H1 (cell line): ENCODE measurements around the gene RNF130. TPM values are rescaled to one million over a fixed set of nuclear protein-coding genes. Genes with fewer than 3 reads are reported as not detected.

Experiments
- CTCF ChIA-PET: fragments of 300-600 bp; sonication (Branson Sonifier 250); formaldehyde crosslinking; loops from one replicate; lab custom pipeline; 2021; ENCODE audit not compliant: partially characterized antibody; lab: Charles Lee
- POLR2A ChIA-PET: fragments of 300-600 bp; sonication (Branson Sonifier 250); formaldehyde crosslinking; loops from one replicate; lab custom pipeline; 2021; ENCODE audit warnings: inconsistent platforms; ENCODE audit not compliant: partially characterized antibody; lab: Charles Lee
- DNase-seq, 2 experiments: peaks; one replicate each; pipeline versions ENCODE4 v3.0.0 to v3.0.0-alpha.2; 2010 to 2022; ENCODE audit warnings: low spot score in 2 of 2, low read depth in 1 of 2, mixed read lengths in 1 of 2
- FAIRE-seq: peaks from 2 replicates; lab custom pipeline; 2011; peaks lifted over from hg19 to GRCh38; lab: Jason Lieb, UNC
- H2AFZ ChIP-seq: 2 replicates; pipeline ENCODE4 v1.8.1; 2012; ENCODE audit warnings: low read length, inconsistent platforms
- H2AK5ac ChIP-seq: 2 replicates; pipeline ENCODE4 v1.6.1; 2013; ENCODE audit warnings: low read depth, low read length
- H2BK120ac ChIP-seq: replicated peaks from 2 replicates; pipeline ENCODE3; 2013; ENCODE audit warnings: low read depth, low read length, inconsistent platforms
- H2BK12ac ChIP-seq: 2 replicates; pipeline ENCODE4 v1.6.1; 2013; ENCODE audit warnings: low read depth, low read length
- H2BK15ac ChIP-seq: 2 replicates; pipeline ENCODE4 v1.6.1; 2013; ENCODE audit warnings: low read length
- H2BK20ac ChIP-seq: 2 replicates; pipeline ENCODE4 v1.6.1; 2013; ENCODE audit warnings: low read length
- H2BK5ac ChIP-seq: 2 replicates; pipeline ENCODE4 v1.6.1; 2013; ENCODE audit warnings: low read depth, low read length
- H3K14ac ChIP-seq: 2 replicates; pipeline ENCODE4 v1.6.1; 2013; ENCODE audit warnings: inconsistent platforms; ENCODE audit not compliant: insufficient read length
- H3K18ac ChIP-seq: 2 replicates; pipeline ENCODE4 v1.6.1; 2013; ENCODE audit warnings: low read length; ENCODE audit errors: extremely low read depth
- H3K23ac ChIP-seq: 2 replicates; pipeline ENCODE4 v1.6.1; 2013; ENCODE audit warnings: inconsistent platforms; ENCODE audit not compliant: insufficient read length
- H3K23me2 ChIP-seq: 2 replicates; pipeline ENCODE4 v1.6.1; 2013; ENCODE audit warnings: low read depth, low read length
- H3K27ac ChIP-seq: 2 replicates; pipeline ENCODE4 v1.6.1; 2011; ENCODE audit warnings: low read depth, low read length, inconsistent platforms
- H3K27me3 ChIP-seq, 4 experiments: replicated peaks in 1 of 4; 1 replicate in 1 of 4; 2 replicates in 3 of 4; pipeline versions ENCODE4 v1.6.1 to v1.8.1; 2011 to 2013; ENCODE audit warnings: low read length in 3 of 4, mild to moderate bottlenecking in 3 of 4, inconsistent platforms in 2 of 4, mixed read lengths in 2 of 4, moderate library complexity in 1 of 4; ENCODE audit not compliant: control insufficient read depth in 3 of 4, insufficient read depth in 3 of 4; ENCODE audit errors: extremely low read depth in 1 of 4
- H3K36me3 ChIP-seq, 4 experiments: 2 replicates each; pipeline versions ENCODE4 v1.6.1 to v1.8.1; 2011 to 2013; ENCODE audit warnings: mild to moderate bottlenecking in 4 of 4, low read length in 3 of 4, moderate library complexity in 2 of 4, control low read depth in 1 of 4, inconsistent platforms in 1 of 4; ENCODE audit not compliant: insufficient read depth in 4 of 4, control insufficient read depth in 2 of 4
- H3K4ac ChIP-seq: replicated peaks from 2 replicates; pipeline ENCODE3; 2013; ENCODE audit warnings: low read length, low read depth, mixed read lengths, inconsistent platforms; ENCODE audit not compliant: insufficient read length
- H3K4me1 ChIP-seq, 4 experiments: replicated peaks in 1 of 4; 1 replicate in 1 of 4; 2 replicates in 3 of 4; pipeline versions ENCODE4 v1.6.1 to v1.8.1; 2011 to 2013; ENCODE audit warnings: low read length in 3 of 4, inconsistent platforms in 2 of 4, mixed read lengths in 1 of 4; ENCODE audit not compliant: insufficient read depth in 4 of 4, control insufficient read depth in 3 of 4
- H3K4me2 ChIP-seq, 2 experiments: 2 replicates each; pipeline versions ENCODE4 v1.6.1 to v1.8.1; 2011 to 2013; ENCODE audit warnings: low read depth in 2 of 2, low read length in 2 of 2, control low read depth in 1 of 2, inconsistent platforms in 1 of 2, mild to moderate bottlenecking in 1 of 2; ENCODE audit not compliant: insufficient read depth in 1 of 2
- H3K4me3 ChIP-seq, 4 experiments: fragments of 200-600, 300-600 bp in 1 of 4; sonication (generic), shearing (Covaris generic), sonication (Bioruptor Twin) in 1 of 4; 2 replicates each; pipeline versions ENCODE4 v1.5.1 to v1.8.1; 2011 to 2016; ENCODE audit warnings: low read length in 4 of 4, low read depth in 3 of 4, control low read depth in 2 of 4, inconsistent platforms in 2 of 4, mild to moderate bottlenecking in 2 of 4, mixed read lengths in 1 of 4, moderate library complexity in 1 of 4; ENCODE audit not compliant: insufficient read depth in 2 of 4; ENCODE audit errors: extremely low read depth in 1 of 4
- H3K56ac ChIP-seq: replicated peaks from 2 replicates; pipeline ENCODE3; 2013; ENCODE audit warnings: low read depth, mild to moderate bottlenecking, mixed read lengths, low read length, inconsistent platforms; ENCODE audit not compliant: insufficient read length
- H3K79me1 ChIP-seq: 2 replicates; pipeline ENCODE4 v1.6.1; 2013; ENCODE audit warnings: low read depth, low read length, control low read depth
- H3K79me2 ChIP-seq, 2 experiments: 2 replicates each; pipeline versions ENCODE4 v1.6.1 to v1.8.1; 2012 to 2013; ENCODE audit warnings: low read length in 2 of 2, mild to moderate bottlenecking in 2 of 2, inconsistent platforms in 1 of 2; ENCODE audit not compliant: insufficient read depth in 2 of 2, control insufficient read depth in 1 of 2
- H3K9ac ChIP-seq, 4 experiments: replicated peaks in 1 of 4; 1 replicate in 1 of 4; 2 replicates in 3 of 4; pipeline versions ENCODE4 v1.6.1 to v1.8.1; 2011 to 2013; ENCODE audit warnings: low read depth in 3 of 4, low read length in 3 of 4, control low read depth in 2 of 4, mild to moderate bottlenecking in 2 of 4, moderate library complexity in 2 of 4, inconsistent platforms in 1 of 4; ENCODE audit errors: extremely low read depth in 1 of 4
- H3K9me3 ChIP-seq, 2 experiments: 2 replicates each; pipeline versions ENCODE4 v1.6.1 to v1.8.1; 2012 to 2013; ENCODE audit warnings: mild to moderate bottlenecking in 2 of 2, moderate library complexity in 2 of 2, control low read depth in 1 of 2, inconsistent platforms in 1 of 2, low read depth in 1 of 2, low read length in 1 of 2, mixed read lengths in 1 of 2; ENCODE audit not compliant: insufficient read depth in 2 of 2
- H4K20me1 ChIP-seq, 2 experiments: replicated peaks in 1 of 2; 2 replicates each; pipeline versions ENCODE3 to v1.8.1; 2011 to 2013; ENCODE audit warnings: inconsistent platforms in 2 of 2, low read length in 2 of 2, mild to moderate bottlenecking in 1 of 2; ENCODE audit not compliant: insufficient read depth in 2 of 2, control insufficient read depth in 1 of 2
- H4K5ac ChIP-seq: 2 replicates; pipeline ENCODE4 v1.6.1; 2013; ENCODE audit warnings: low read length, low read depth, mixed read lengths, inconsistent platforms; ENCODE audit not compliant: insufficient read length
- H4K8ac ChIP-seq: 2 replicates; pipeline ENCODE4 v1.8.0; 2013; ENCODE audit warnings: mild to moderate bottlenecking, moderate library complexity, low read length, inconsistent platforms; ENCODE audit not compliant: insufficient read depth; ENCODE audit errors: extremely low read depth
- H4K91ac ChIP-seq: replicated peaks from 2 replicates; pipeline ENCODE3; 2013; ENCODE audit warnings: low read length, mixed read lengths, inconsistent platforms; ENCODE audit not compliant: insufficient read length
- BCL11A ChIP-seq, 2 experiments: IDR thresholded peaks; one replicate each; pipeline ENCODE4 v1.6.1; 2011; ENCODE audit warnings: low read depth in 2 of 2, low read length in 2 of 2, mild to moderate bottlenecking in 2 of 2
- EGR1 ChIP-seq: IDR thresholded peaks from 2 replicates; pipeline ENCODE4 v1.6.1; 2011; ENCODE audit warnings: low read depth, low read length, borderline replicate concordance
- EP300 ChIP-seq, 2 experiments: IDR thresholded peaks; 1 replicate in 1 of 2; 2 replicates in 1 of 2; pipeline ENCODE4 v1.6.1; 2011 to 2012; ENCODE audit warnings: low read depth in 2 of 2, low read length in 2 of 2, mild to moderate bottlenecking in 2 of 2, borderline replicate concordance in 1 of 2, inconsistent platforms in 1 of 2, moderate library complexity in 1 of 2
- EZH2 ChIP-seq: fragments of 200-600 bp; sonication (generic); IDR thresholded peaks from 2 replicates; pipeline ENCODE4 v1.7.1; 2012; ENCODE audit warnings: low read depth, mild to moderate bottlenecking, moderate library complexity, low read length, inconsistent platforms; ENCODE audit not compliant: severe bottlenecking
- PHF8 ChIP-seq: fragments of 200-600 bp; sonication (generic); conservative IDR thresholded peaks from 2 replicates; pipeline ENCODE4 v1.7.1; 2012; ENCODE audit warnings: low read depth, mild to moderate bottlenecking, inconsistent platforms, low read length, moderate library complexity
- POU5F1 ChIP-seq: IDR thresholded peaks from 2 replicates; pipeline ENCODE4 v1.6.1; 2011; ENCODE audit warnings: low read depth, mild to moderate bottlenecking, low read length, moderate library complexity
- SP1 ChIP-seq: IDR thresholded peaks from 2 replicates; pipeline ENCODE4 v1.6.1; 2011; ENCODE audit warnings: low read depth, low read length
- SP2 ChIP-seq: IDR thresholded peaks from 2 replicates; pipeline ENCODE4 v1.6.1; 2012; ENCODE audit warnings: mild to moderate bottlenecking, low read length, inconsistent platforms
- TEAD4 ChIP-seq: IDR thresholded peaks from 2 replicates; pipeline ENCODE4 v1.6.1; 2012; ENCODE audit warnings: low read depth, low read length, inconsistent platforms, mixed read lengths
- WGBS, 2 experiments: shearing (Covaris generic) in 1 of 2; methylation state at CpG; one replicate each; pipeline versions ENCODE4 v1.1.6 to v1.1.7; 2013 to 2015; ENCODE audit warnings: low lambda C conversion rate in 2 of 2, mixed read lengths in 2 of 2, inconsistent platforms in 1 of 2, low coverage in 1 of 2, missing lambda C conversion rate in 1 of 2; ENCODE audit not compliant: insufficient replicate concordance in 2 of 2, insufficient coverage in 1 of 2, insufficient read length in 1 of 2; ENCODE audit errors: extremely low coverage in 1 of 2, missing lambda C conversion rate in 1 of 2; 5-methylcytosine and 5-hydroxymethylcytosine counted together
- polyA plus RNA-seq, 7 experiments: library from polyadenylated mRNA; depleted of rRNA in 3 of 7; stranded (reverse) in 5 of 7; unstranded in 2 of 7; fragments of >200 nt in 5 of 7; fragments of 200-250 nt in 2 of 7; gene quantifications; 1 replicate in 5 of 7; 2 replicates in 1 of 7; 4 replicates in 1 of 7; pipeline versions ENCODE4 v1.2.1 to v1.2.3, GENCODE V29; 2011 to 2013; ENCODE audit warnings: missing spikeins in 2 of 7, mixed read lengths in 2 of 7
- total RNA-seq: library from RNA; stranded (reverse); fragmentation: NEBNext Ultra II Directional; extraction: Animal tissue kit (Norgen Biotek cat#: 25700); gene quantifications from 2 replicates; pipeline ENCODE4 v1.2.1, GENCODE V29; 2021

Gene RNF130
- total and polyA plus RNA-seq, 2 of the 8 experiments (the other 6 are each of a cell fraction or from before 2014, with no cell fraction given), result 65.1 to 70.0 TPM

DNA sequence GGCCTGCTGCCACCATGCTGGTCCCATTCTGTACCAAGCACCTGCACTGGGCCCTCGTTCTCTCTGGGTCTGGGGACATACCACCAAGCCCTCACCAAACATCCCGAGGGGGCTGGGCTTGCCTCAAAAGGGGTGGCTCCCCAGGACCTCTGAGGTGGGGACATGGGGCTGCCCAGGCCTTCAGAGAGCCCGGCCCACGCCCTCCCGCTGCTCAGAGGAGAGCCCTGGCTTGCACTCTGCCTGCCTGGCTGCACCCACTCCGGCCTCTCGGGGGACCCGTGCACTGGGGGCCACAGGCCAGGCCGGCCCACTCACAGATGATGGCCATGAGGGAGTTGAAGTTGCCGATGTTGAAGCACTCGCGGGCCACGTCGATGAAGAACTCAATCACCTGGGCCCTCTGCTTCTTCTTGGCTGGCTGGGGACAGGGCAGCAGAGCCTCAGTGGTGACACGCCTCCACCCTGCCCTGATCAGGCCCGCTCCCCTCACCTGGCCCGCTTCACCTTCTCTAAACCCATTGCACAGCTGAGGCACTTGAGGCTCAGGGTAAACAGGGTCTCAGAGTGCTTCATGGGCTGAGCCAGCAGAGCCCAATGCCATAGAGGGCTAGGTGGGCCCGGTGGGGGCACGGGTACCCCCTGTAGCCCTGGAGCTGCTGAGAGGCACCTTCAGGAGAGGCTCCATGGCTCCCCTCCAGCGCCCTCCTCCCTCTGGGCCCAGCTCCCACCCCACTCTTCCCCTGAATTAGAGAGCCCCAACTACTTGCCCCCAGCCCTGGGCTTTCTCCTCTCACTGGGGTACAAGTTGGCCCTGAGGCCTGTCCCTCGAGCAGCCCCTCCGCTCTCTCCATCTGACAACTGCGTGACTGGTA, 47.7 kb upstream of the RNF130 start:
- no peaks in the 10 kb centered on the region for H4K20me1 ChIP-seq
- H3K23ac ChIP-seq, result no peak overlapping the region
- no peak for DNase-seq
- ChIA-PET POLR2A (no interaction called here), CTCF (interaction anchor here (0.9 kb wide), 1 partner anchor 51 kb away, joined by 3 read pairs; no protein-coding TSS in a partner anchor)
- H2BK5ac ChIP-seq, result no peak overlapping the region
- no peaks in the 10 kb centered on the region for H3K27me3 ChIP-seq
- H2AFZ ChIP-seq, result no peak overlapping the region
- 94% methylated on average over 17 of the region's 23 CpGs; no CpG with 5 or more reads in 1 of the 2 experiments for WGBS, 2 experiments
- no peaks in the 10 kb centered on the region for H3K79me1 ChIP-seq
- no peaks in the 10 kb centered on the region; a peak in 1 of 7 replicates for H3K4me1 ChIP-seq
- H3K79me2 ChIP-seq, result no peaks in the 10 kb centered on the region
- no peak overlapping the region for H2BK15ac ChIP-seq
- H3K56ac ChIP-seq, result no peak overlapping the region
- no peak overlapping the region for H4K91ac ChIP-seq
- no peak overlapping the region for H4K5ac ChIP-seq
- no peak overlapping the region for H3K4ac ChIP-seq
- H3K36me3 ChIP-seq, result no peaks in the 10 kb centered on the region
- TF ChIP-seq SP2, result no peak
- TF ChIP-seq BCL11A (IDR thresholded peaks at IDR 0.05; ENCODE audit: low read depth in 2 of 2, low read length in 2 of 2), result no peak
- TF ChIP-seq SP1, result no peak
- no peak for TF ChIP-seq PHF8
- TF ChIP-seq TEAD4, result no peak
- TF ChIP-seq EP300 (IDR thresholded peaks at IDR 0.05; ENCODE audit: borderline replicate concordance in 1 of 2, low read depth in 2 of 2, low read length in 2 of 2), result no peak
- TF ChIP-seq POU5F1, result no peak
- TF ChIP-seq EGR1, result no peak
- TF ChIP-seq EZH2, result no peak
- TF ChIP-seq, all 59 proteins: peak for 0
- H4K8ac ChIP-seq, result no peak overlapping the region
- H2AK5ac ChIP-seq, result no peak overlapping the region
- H3K4me3 ChIP-seq, result no peak overlapping the region
- H3K9ac ChIP-seq, result no peak overlapping the region
- H3K4me2 ChIP-seq, result no peak overlapping the region
- H3K14ac ChIP-seq, result no peak overlapping the region
- no peak overlapping the region for H3K18ac ChIP-seq
- no peak overlapping the region for H2BK120ac ChIP-seq
- no peaks in the 10 kb centered on the region for H3K23me2 ChIP-seq
- H3K27ac ChIP-seq, result no peak overlapping the region
- FAIRE-seq, result no peak
- H2BK20ac ChIP-seq, result no peak overlapping the region
- H3K9me3 ChIP-seq, result no peaks in the 10 kb centered on the region
- H2BK12ac ChIP-seq, result no peak overlapping the region
